HepG2 (cell line): Measurements from ENCODE around the gene SAC3D1. TPM values are rescaled to one million over a fixed set of nuclear protein-coding genes. Genes with fewer than 3 reads are reported as not detected.
A peak's percentile ranks its signal among the peaks of the same experiment; 100 is the strongest.

Experiments
- ARNTL ChIP-seq: sonication (generic); formaldehyde crosslinking; IDR thresholded peaks from 2 replicates; pipeline ENCODE4 v1.4.0; 2020; ENCODE audit warnings: mild to moderate bottlenecking, missing genetic modification reagents
- KMT2B ChIP-seq: IDR thresholded peaks from 2 replicates; pipeline ENCODE4 v1.6.1; 2016; ENCODE audit warnings: missing genetic modification reagents, missing compliant biosample characterization
- MEF2D ChIP-seq: sonication (generic); formaldehyde crosslinking; IDR thresholded peaks from 2 replicates; pipeline ENCODE4 v1.5.1; 2020; ENCODE audit warnings: mild to moderate bottlenecking, missing genetic modification reagents
- POLR2A ChIP-seq, 2 experiments: IDR thresholded peaks; 2 replicates each; pipeline ENCODE4 v1.6.1; 2011; ENCODE audit warnings: low read depth in 2 of 2, low read length in 2 of 2, mild to moderate bottlenecking in 1 of 2, moderate library complexity in 1 of 2; ENCODE audit not compliant: insufficient read depth in 1 of 2
- PRPF4 ChIP-seq: fragments of 200-400 bp; formaldehyde crosslinking; IDR thresholded peaks from 2 replicates; pipeline ENCODE4 v1.6.1; 2016; ENCODE audit warnings: low read length, low read depth; ENCODE audit not compliant: poor library complexity, severe bottlenecking
- SNRNP70 ChIP-seq: fragments of 200-400 bp; formaldehyde crosslinking; IDR thresholded peaks from 2 replicates; pipeline ENCODE4 v1.6.1; 2017; ENCODE audit warnings: mild to moderate bottlenecking, low read depth, low read length, moderate library complexity
- SP1 ChIP-seq, 2 experiments: fragments of 450-650 bp in 1 of 2; sonication (generic) in 1 of 2; formaldehyde crosslinking in 1 of 2; IDR thresholded peaks; 2 replicates each; pipeline versions ENCODE4 v1.4.0 to v1.6.1; 2016 to 2020; ENCODE audit warnings: missing genetic modification reagents in 1 of 2
- ZEB1 ChIP-seq: IDR thresholded peaks from 2 replicates; pipeline ENCODE4 v1.6.1; 2012; ENCODE audit warnings: mild to moderate bottlenecking, low read depth, inconsistent platforms; ENCODE audit not compliant: insufficient replicate concordance
- ZKSCAN5 ChIP-seq: sonication (generic); formaldehyde crosslinking; IDR thresholded peaks from 2 replicates; pipeline ENCODE4 v1.5.1; 2020; ENCODE audit warnings: mild to moderate bottlenecking, missing genetic modification reagents
- ZNF263 ChIP-seq: sonication (generic); formaldehyde crosslinking; IDR thresholded peaks from 2 replicates; pipeline ENCODE4 v1.4.0; 2020; ENCODE audit warnings: missing genetic modification reagents
- ZNF562 ChIP-seq: sonication (generic); formaldehyde crosslinking; IDR thresholded peaks from 2 replicates; pipeline ENCODE4 v1.8.0; 2022; ENCODE audit warnings: missing genetic modification reagents, borderline replicate concordance
- ZNF83 ChIP-seq: sonication (generic); formaldehyde crosslinking; IDR thresholded peaks from 2 replicates; pipeline ENCODE4 v1.4.0; 2020; ENCODE audit warnings: missing genetic modification reagents, mild to moderate bottlenecking, borderline replicate concordance
- ZSCAN12 ChIP-seq: sonication (generic); formaldehyde crosslinking; IDR thresholded peaks from 2 replicates; pipeline ENCODE4 v1.9.0; 2021; ENCODE audit warnings: mild to moderate bottlenecking, missing genetic modification reagents
- polyA plus RNA-seq, 8 experiments: library from polyadenylated mRNA; depleted of rRNA in 3 of 8; stranded (reverse) in 7 of 8; unstranded in 1 of 8; fragments of >200 nt; fragmentation: Illumina TruSeq in 4 of 8; extraction: Trizol in 4 of 8; gene quantifications; 2 replicates each; pipeline versions ENCODE4 v1.2.1 to v1.2.3, GENCODE V29; 2011 to 2016; ENCODE audit warnings: low read depth in 4 of 8, missing spikeins in 1 of 8, mixed read lengths in 1 of 8; ENCODE audit not compliant: insufficient read depth in 1 of 8
- total RNA-seq, 5 experiments: library from RNA; depleted of rRNA; stranded (reverse); fragments of >200 nt; fragmentation: Illumina TruSeq; extraction: Trizol; gene quantifications; 2 replicates each; pipeline ENCODE4 v1.2.3, GENCODE V29; 2016; ENCODE audit warnings: low read depth in 1 of 5
- TF ChIP-seq, protein P1 (sequence below): sonication (generic); formaldehyde crosslinking; IDR thresholded peaks from 2 replicates; pipeline ENCODE4 v1.4.0; 2020; ENCODE audit warnings: mild to moderate bottlenecking, missing genetic modification reagents
- TF ChIP-seq, protein P2 (sequence below): sonication (generic); formaldehyde crosslinking; IDR thresholded peaks from 2 replicates; pipeline ENCODE4 v1.8.0; 2022; ENCODE audit warnings: mild to moderate bottlenecking, missing genetic modification reagents, moderate library complexity
- TF ChIP-seq, protein P3 (sequence below): sonication (generic); formaldehyde crosslinking; IDR thresholded peaks from 2 replicates; pipeline ENCODE4 v1.8.1; 2023; ENCODE audit warnings: mild to moderate bottlenecking, missing genetic modification reagents

SAC3D1 gene
- total and polyA plus RNA-seq, 2 of the 13 experiments (the other 11 are each of a cell fraction or from before 2014, with no cell fraction given), result 7.4 to 36.3 TPM

DNA sequence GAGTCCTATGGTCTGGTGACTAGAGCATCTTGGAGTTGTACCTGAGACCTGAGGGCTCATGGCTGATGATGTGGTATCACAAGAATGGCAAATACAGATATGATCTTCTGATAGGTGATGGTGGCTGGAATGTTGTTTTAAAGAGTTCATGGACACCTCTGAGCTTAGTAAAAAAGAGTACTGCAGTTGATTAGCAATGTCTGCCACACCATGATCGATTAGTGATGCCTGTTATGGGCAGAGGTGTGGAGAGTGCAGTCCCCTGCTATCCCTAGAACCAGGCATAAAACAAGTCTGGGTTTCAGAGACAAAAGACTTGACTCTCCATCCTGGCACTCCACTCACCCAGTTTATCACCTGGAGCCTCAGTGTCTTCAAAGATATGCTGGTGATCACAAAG, 42.9 kb upstream of the SAC3D1 start (continued):
- no peak for TF ChIP-seq ZEB1
- TF ChIP-seq PRPF4, result no peak
- no peak for TF ChIP-seq ZNF83 (CRISPR knock-in tag)
- TF ChIP-seq SP1 (IDR thresholded peaks at IDR 0.05), result no peak
- TF ChIP-seq SP1 (CRISPR knock-in tag; IDR thresholded peaks at IDR 0.05), result no peak
- TF ChIP-seq, protein P1, sequence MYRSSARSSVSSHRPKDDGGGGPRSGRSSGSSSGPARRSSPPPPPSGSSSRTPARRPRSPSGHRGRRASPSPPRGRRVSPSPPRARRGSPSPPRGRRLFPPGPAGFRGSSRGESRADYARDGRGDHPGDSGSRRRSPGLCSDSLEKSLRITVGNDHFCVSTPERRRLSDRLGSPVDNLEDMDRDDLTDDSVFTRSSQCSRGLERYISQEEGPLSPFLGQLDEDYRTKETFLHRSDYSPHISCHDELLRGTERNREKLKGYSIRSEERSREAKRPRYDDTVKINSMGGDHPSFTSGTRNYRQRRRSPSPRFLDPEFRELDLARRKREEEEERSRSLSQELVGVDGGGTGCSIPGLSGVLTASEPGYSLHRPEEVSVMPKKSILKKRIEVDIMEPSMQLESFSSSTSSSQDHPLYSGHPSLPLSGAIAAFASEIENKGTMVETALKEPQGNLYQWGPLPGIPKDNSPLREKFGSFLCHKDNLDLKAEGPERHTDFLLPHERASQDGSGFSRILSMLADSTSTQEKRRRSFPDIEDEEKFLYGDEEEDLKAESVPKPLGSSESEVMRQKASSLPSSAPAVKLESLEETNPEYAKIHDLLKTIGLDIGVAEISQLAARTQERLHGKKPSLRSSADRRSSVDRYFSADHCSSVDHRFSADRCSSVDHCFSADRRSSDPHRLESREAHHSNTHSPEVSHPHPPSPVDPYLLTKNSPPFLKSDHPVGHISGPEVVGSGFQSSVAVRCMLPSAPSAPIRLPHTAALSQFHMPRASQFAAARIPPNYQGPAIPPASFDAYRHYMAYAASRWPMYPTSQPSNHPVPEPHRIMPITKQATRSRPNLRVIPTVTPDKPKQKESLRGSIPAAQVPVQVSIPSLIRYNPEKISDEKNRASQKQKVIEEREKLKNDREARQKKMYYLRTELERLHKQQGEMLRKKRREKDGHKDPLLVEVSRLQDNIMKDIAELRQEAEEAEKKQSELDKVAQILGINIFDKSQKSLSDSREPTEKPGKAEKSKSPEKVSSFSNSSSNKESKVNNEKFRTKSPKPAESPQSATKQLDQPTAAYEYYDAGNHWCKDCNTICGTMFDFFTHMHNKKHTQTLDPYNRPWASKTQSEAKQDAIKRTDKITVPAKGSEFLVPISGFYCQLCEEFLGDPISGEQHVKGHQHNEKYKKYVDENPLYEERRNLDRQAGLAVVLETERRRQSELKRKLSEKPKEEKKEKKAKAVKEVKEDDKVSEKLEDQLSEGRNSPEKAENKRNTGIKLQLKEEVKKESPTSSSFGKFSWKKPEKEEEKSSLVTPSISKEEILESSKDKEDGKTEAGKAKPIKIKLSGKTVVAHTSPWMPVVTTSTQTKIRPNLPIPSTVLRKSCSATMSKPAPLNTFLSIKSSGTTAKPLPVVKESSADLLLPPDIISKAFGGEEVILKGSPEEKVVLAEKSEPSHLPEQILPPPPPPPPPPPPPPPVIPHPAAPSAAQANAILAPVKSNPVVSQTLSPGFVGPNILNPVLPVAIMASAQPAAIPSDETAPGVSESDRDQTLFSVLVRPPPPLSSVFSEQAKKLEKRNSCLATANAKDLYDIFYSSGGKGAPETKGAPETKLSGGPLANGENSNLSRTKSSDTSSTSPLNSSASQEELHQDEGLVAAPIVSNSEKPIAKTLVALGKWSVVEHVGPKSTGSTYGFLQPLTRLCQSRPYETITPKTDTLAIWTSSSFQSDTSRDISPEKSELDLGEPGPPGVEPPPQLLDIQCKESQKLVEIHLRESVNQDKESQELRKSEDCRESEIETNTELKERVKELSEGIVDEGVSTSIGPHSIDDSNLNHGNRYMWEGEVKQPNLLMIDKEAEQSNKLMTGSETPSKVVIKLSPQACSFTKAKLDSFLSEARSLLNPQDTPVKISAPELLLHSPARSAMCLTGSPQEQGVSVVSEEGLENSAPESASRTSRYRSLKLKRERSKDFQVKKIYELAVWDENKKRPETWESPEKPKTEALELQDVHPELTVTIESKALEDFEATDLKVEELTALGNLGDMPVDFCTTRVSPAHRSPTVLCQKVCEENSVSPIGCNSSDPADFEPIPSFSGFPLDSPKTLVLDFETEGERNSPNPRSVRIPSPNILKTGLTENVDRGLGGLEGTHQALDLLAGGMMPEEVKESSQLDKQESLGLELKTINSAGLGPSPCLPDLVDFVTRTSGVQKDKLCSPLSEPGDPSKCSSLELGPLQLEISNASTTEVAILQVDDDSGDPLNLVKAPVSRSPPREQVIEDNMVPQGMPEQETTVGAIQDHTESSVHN (CRISPR knock-in tag), result no peak
- TF ChIP-seq MEF2D, result no peak
- TF ChIP-seq, protein P2, sequence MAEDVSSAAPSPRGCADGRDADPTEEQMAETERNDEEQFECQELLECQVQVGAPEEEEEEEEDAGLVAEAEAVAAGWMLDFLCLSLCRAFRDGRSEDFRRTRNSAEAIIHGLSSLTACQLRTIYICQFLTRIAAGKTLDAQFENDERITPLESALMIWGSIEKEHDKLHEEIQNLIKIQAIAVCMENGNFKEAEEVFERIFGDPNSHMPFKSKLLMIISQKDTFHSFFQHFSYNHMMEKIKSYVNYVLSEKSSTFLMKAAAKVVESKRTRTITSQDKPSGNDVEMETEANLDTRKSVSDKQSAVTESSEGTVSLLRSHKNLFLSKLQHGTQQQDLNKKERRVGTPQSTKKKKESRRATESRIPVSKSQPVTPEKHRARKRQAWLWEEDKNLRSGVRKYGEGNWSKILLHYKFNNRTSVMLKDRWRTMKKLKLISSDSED (CRISPR knock-in tag), result no peak
- 0 out of 4 replicates have a peak, but pooled peaks of 1 of the 2 experiments have one; percentile 29 for TF ChIP-seq POLR2A (IDR thresholded peaks at IDR 0.05; ENCODE audit: insufficient read depth in 1 of 2, low read depth in 2 of 2, low read length in 2 of 2)
- no peak for TF ChIP-seq ARNTL (CRISPR knock-in tag)
- no peak for TF ChIP-seq SNRNP70
- TF ChIP-seq ZSCAN12 (CRISPR knock-in tag), result no peak
- TF ChIP-seq ZKSCAN5 (CRISPR knock-in tag), result no peak
- TF ChIP-seq KMT2B (CRISPR knock-in tag), result 0 out of 2 replicates have a peak, but pooled peaks have one; percentile 12
- peak; percentile 62; the same call in 1 of the 2 replicates for TF ChIP-seq ZNF263
- TF ChIP-seq, protein P3, sequence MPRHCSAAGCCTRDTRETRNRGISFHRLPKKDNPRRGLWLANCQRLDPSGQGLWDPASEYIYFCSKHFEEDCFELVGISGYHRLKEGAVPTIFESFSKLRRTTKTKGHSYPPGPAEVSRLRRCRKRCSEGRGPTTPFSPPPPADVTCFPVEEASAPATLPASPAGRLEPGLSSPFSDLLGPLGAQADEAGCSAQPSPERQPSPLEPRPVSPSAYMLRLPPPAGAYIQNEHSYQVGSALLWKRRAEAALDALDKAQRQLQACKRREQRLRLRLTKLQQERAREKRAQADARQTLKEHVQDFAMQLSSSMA (CRISPR knock-in tag), result no peak
- TF ChIP-seq ZNF562, result no peak
